K562 (cell line): ENCODE results near the gene DAB2IP. TPM values are rescaled to one million over a fixed set of nuclear protein-coding genes. Genes with fewer than 3 reads are reported as not detected.

Experiments
- ATAC-seq: fragments of 200-7000 bp; cut with Tn5 transposase; 3 replicates; pipeline ENCODE4 v1.9.1; 2020; ENCODE audit warnings: moderate library complexity
- BruUV-seq: library from RNA; stranded (reverse); fragments of 400-500 nt; replicated peaks from 2 replicates; lab custom pipeline; 2021; lab: Mats Ljungman, UMichigan
- CTCF ChIA-PET: fragments of 300-600 bp; formaldehyde crosslinking; extraction: SDS; loops from one replicate; lab custom pipeline; 2021; ENCODE audit warnings: low intra/inter-chr PET ratio; lab: Yijun Ruan, JAX
- POLR2A ChIA-PET: fragments of 300-600, 350-650 bp; sonication (Branson Sonifier 250); formaldehyde crosslinking; extraction: SDS; loops from one replicate; lab custom pipeline; 2021; ENCODE audit warnings: antibody characterized with exemption, inconsistent platforms; lab: Yijun Ruan, JAX
- DNase-seq, 4 experiments: peaks; one replicate each; pipeline versions ENCODE4 v3.0.0 to v3.0.0-alpha.2; 2011 to 2018; ENCODE audit warnings: low spot score in 3 of 4, mixed read lengths in 3 of 4; ENCODE audit errors: extremely low read depth in 1 of 4
- FAIRE-seq: peaks from 2 replicates; lab custom pipeline; 2011; peaks lifted over from hg19 to GRCh38; lab: Jason Lieb, UNC
- H2AFZ ChIP-seq: 2 replicates; pipeline ENCODE4 v1.6.0; 2011; ENCODE audit warnings: low read depth, low read length, control low read depth, inconsistent platforms
- H3K27ac ChIP-seq: fragments of 200-600 bp; 3 replicates; pipeline ENCODE4 v1.8.0; 2011; ENCODE audit warnings: low read depth, mild to moderate bottlenecking, control low read depth, inconsistent platforms, low read length, moderate library complexity, mixed read lengths; ENCODE audit errors: extremely low read depth
- H3K27me3 ChIP-seq, 2 experiments: fragments of 300-600 bp in 1 of 2; 2 replicates in 1 of 2; 3 replicates in 1 of 2; pipeline versions ENCODE4 v1.6.0 to v1.8.0; 2011; ENCODE audit warnings: inconsistent platforms in 2 of 2, low read length in 2 of 2, mild to moderate bottlenecking in 1 of 2, mixed read lengths in 1 of 2, moderate library complexity in 1 of 2; ENCODE audit not compliant: control insufficient read depth in 2 of 2, insufficient read depth in 2 of 2
- H3K36me3 ChIP-seq: fragments of 300-600 bp; 3 replicates; pipeline ENCODE4 v1.8.0; 2011; ENCODE audit warnings: mild to moderate bottlenecking, low read length, inconsistent platforms; ENCODE audit not compliant: control insufficient read depth, insufficient read depth
- H3K4me1 ChIP-seq, 2 experiments: fragments of 200-600 bp in 1 of 2; replicated peaks in 1 of 2; 2 replicates in 1 of 2; 3 replicates in 1 of 2; pipeline versions ENCODE4 v1.5.1 to v1.8.0; 2011; ENCODE audit warnings: inconsistent platforms in 2 of 2, low read length in 2 of 2, mild to moderate bottlenecking in 1 of 2, mixed read lengths in 1 of 2, moderate library complexity in 1 of 2; ENCODE audit not compliant: control insufficient read depth in 2 of 2, insufficient read depth in 2 of 2
- H3K4me2 ChIP-seq: 2 replicates; pipeline ENCODE4 v1.6.1; 2011; ENCODE audit warnings: low read length, control low read depth, inconsistent platforms, mixed read lengths; ENCODE audit not compliant: insufficient read depth
- H3K4me3 ChIP-seq: fragments of 200-600 bp; sonication (generic), shearing (Covaris generic); 2 replicates; pipeline ENCODE4 v1.5.1; 2016; ENCODE audit warnings: control low read depth, inconsistent platforms
- H3K79me2 ChIP-seq: fragments of 200-600 bp; 3 replicates; pipeline ENCODE4 v1.8.0; 2011; ENCODE audit warnings: low read length, inconsistent platforms; ENCODE audit not compliant: control insufficient read depth, insufficient read depth
- H3K9ac ChIP-seq, 2 experiments: 2 replicates each; pipeline versions ENCODE4 v1.6.0 to v1.6.1; 2011; ENCODE audit warnings: low read depth in 2 of 2, low read length in 2 of 2, control low read depth in 1 of 2, inconsistent platforms in 1 of 2, mild to moderate bottlenecking in 1 of 2, mixed read lengths in 1 of 2; ENCODE audit not compliant: insufficient read depth in 1 of 2
- H3K9me1 ChIP-seq: one replicate; pipeline ENCODE4 v1.6.0; 2011; ENCODE audit warnings: inconsistent platforms, mild to moderate bottlenecking, low read length, moderate library complexity; ENCODE audit not compliant: control insufficient read depth, insufficient read depth
- H3K9me3 ChIP-seq: replicated peaks from 2 replicates; pipeline ENCODE4 v1.5.1; 2011; ENCODE audit warnings: low read depth, low read length, inconsistent platforms; ENCODE audit not compliant: control insufficient read depth, insufficient read depth
- H4K20me1 ChIP-seq: replicated peaks from 2 replicates; pipeline ENCODE4 v1.6.1; 2011; ENCODE audit warnings: low read length, inconsistent platforms, mixed read lengths; ENCODE audit not compliant: control insufficient read depth, insufficient read depth
- MAFK ChIP-seq: IDR thresholded peaks from 2 replicates; pipeline ENCODE4 v1.6.1; 2011; ENCODE audit warnings: low read length, improper control_type of control experiment
- NFIX ChIP-seq: fragments of 250-450 bp; sonication (Bioruptor Pico); IDR thresholded peaks from 2 replicates; pipeline ENCODE4 v1.4.0; 2020; ENCODE audit warnings: low read depth, mild to moderate bottlenecking, moderate library complexity
- SAFB ChIP-seq: fragments of 200-400 bp; formaldehyde crosslinking; IDR thresholded peaks from 2 replicates; pipeline ENCODE4 v1.6.1; 2017; ENCODE audit warnings: low read depth, low read length, borderline replicate concordance
- USF2 ChIP-seq: sonication (generic); formaldehyde crosslinking; IDR thresholded peaks from 2 replicates; pipeline ENCODE4 v1.5.0; 2020; ENCODE audit warnings: missing genetic modification reagents
- ZNF140 ChIP-seq: fragments of 250-450 bp; sonication (Bioruptor Pico); IDR thresholded peaks from 2 replicates; pipeline ENCODE4 v1.8.0; 2021; ENCODE audit warnings: moderate library complexity, mild to moderate bottlenecking, inconsistent platforms
- ZNF699 ChIP-seq: fragments of 250-450 bp; sonication (Bioruptor Pico); IDR thresholded peaks from 2 replicates; pipeline ENCODE4 v1.8.0; 2021; ENCODE audit warnings: mild to moderate bottlenecking, moderate library complexity; ENCODE audit not compliant: insufficient replicate concordance
- ZNF766 ChIP-seq: fragments of 200-800 bp; sonication (Bioruptor generic); conservative IDR thresholded peaks from 2 replicates; pipeline ENCODE4 v1.6.1; 2016; ENCODE audit warnings: missing genetic modification characterization, missing compliant biosample characterization
- WGBS: fragments of 100-300 bp; shearing (Covaris generic); methylation state at CpG from one replicate; pipeline ENCODE4 v1.1.6; 2016; ENCODE audit warnings: low coverage, mixed read lengths; ENCODE audit not compliant: insufficient coverage; ENCODE audit errors: missing lambda C conversion rate; 5-methylcytosine and 5-hydroxymethylcytosine counted together
- in situ Hi-C: fragments of 300-500 bp; cut with MboI; formaldehyde crosslinking; loops from 4 replicates; pipeline ENCODE4 v1.15.0; 2018; ENCODE audit warnings: inconsistent platforms, mixed read lengths
- intact Hi-C: fragments of 100-400 bp; cut with micrococcal nuclease; formaldehyde crosslinking; loops from 2 replicates; pipeline ENCODE4 v1.14.2; 2022
- polyA plus RNA-seq, 8 experiments: library from polyadenylated mRNA; depleted of rRNA in 4 of 8; stranded (reverse) in 5 of 8; unstranded in 3 of 8; fragments of >200 nt; fragmentation: Nextera tagmentation in 2 of 8; fragmentation: Illumina TruSeq in 1 of 8; extraction: Ambion mirVana in 2 of 8; extraction: Trizol in 1 of 8; gene quantifications; 2 replicates each; pipeline versions ENCODE4 v1.2.1 to v1.2.3, GENCODE V29; 2011 to 2014; ENCODE audit warnings: inconsistent platforms in 1 of 8, missing spikeins in 1 of 8
- total RNA-seq, 7 experiments: library from RNA; depleted of rRNA in 6 of 7; stranded (reverse); fragments of >200 nt in 6 of 7; fragmentation: Illumina TruSeq in 2 of 7; extraction: Trizol in 2 of 7; gene quantifications; 2 replicates each; pipeline versions ENCODE4 v1.2.1 to v1.2.3, GENCODE V29; 2011 to 2021; ENCODE audit warnings: low replicate concordance in 1 of 7

The DAB2IP gene
- total and polyA plus RNA-seq, 9 of the 15 experiments (the other 6 are each of a cell fraction or from before 2014, with no cell fraction given) = 0.04 to 0.31 (median 0.08) TPM; not detected in 5

GRCh38 chr9:121752929-121753328, 101.5 kb downstream of the DAB2IP start:
- Histone ChIP-seq H3K27me3 (peaks cover 7 to 76% of the 10 kb centered on the region in 2 experiments; a peak in 3 of 5 replicates), H3K27ac (no peak overlapping the region)
- in situ Hi-C loops (no loop called here), intact Hi-C loops (no loop called here)
- FAIRE-seq (no peak), DNase-seq (no peak)
- POLR2A ChIA-PET = no interaction called here
- no peak for TF ChIP-seq ZNF766 (CRISPR knock-in tag)
- TF ChIP-seq ZNF699 (CRISPR knock-in tag) = no peak
- no peak for TF ChIP-seq MAFK
- TF ChIP-seq USF2 (CRISPR knock-in tag) = no peak
- no peak for TF ChIP-seq ZNF140
- TF ChIP-seq NFIX (CRISPR knock-in tag) = no peak
- TF ChIP-seq SAFB = no peak
- TF ChIP-seq, all 486 proteins: peak for 0
- Histone ChIP-seq H3K79me2 (no peaks in the 10 kb centered on the region), H3K4me1 (no peaks in the 10 kb centered on the region), H3K4me2 (no peak overlapping the region), H3K36me3 (no peaks in the 10 kb centered on the region), H3K4me3 (no peak overlapping the region), H4K20me1 (peaks cover 16% of the 10 kb centered on the region; the same call in 1 of the 2 replicates), H3K9me1 (no peaks in the 10 kb centered on the region), H2AFZ (no peak overlapping the region), H3K9me3 (no peaks in the 10 kb centered on the region), H3K9ac (no peak overlapping the region)
- whole genome bisulfite sequencing = 0% methylated on average over 9 of the region's 9 CpGs
- no TSS peak for BruUV-seq
- CTCF ChIA-PET = no interaction called here
- no peak for ATAC-seq
